Measurements from ENCODE around the gene SLC2A4RG.

The SLC2A4RG gene

DNA sequence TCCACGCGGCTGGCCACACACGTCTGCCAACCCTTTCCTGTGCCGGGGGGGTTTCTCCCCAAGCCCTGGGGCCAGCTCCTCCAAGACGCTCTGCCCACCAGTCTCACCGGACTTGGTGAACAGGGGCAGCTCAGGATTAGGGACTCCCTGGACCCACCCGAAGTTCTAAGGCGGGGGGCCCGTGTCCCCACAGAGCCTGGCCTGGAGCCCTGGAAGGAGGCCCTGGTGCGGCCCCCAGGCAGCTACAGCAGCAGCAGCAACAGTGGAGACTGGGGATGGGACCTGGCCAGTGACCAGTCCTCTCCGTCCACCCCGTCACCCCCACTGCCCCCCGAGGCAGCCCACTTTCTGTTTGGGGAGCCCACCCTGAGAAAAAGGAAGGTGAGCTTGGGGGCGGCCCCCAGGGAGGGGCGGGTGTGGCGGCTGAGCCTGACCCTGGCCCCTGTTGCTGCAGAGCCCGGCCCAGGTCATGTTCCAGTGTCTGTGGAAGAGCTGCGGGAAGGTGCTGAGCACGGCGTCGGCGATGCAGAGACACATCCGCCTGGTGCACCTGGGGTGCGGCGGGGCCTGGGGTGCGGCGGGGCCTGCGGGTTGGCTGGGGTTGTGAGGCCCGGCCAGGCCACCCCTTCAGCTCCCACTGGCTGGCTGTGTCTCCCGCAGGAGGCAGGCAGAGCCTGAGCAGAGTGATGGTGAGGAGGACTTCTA lies 2.3 kb downstream of the SLC2A4RG start:
- no peak for DNase-seq

DNA sequence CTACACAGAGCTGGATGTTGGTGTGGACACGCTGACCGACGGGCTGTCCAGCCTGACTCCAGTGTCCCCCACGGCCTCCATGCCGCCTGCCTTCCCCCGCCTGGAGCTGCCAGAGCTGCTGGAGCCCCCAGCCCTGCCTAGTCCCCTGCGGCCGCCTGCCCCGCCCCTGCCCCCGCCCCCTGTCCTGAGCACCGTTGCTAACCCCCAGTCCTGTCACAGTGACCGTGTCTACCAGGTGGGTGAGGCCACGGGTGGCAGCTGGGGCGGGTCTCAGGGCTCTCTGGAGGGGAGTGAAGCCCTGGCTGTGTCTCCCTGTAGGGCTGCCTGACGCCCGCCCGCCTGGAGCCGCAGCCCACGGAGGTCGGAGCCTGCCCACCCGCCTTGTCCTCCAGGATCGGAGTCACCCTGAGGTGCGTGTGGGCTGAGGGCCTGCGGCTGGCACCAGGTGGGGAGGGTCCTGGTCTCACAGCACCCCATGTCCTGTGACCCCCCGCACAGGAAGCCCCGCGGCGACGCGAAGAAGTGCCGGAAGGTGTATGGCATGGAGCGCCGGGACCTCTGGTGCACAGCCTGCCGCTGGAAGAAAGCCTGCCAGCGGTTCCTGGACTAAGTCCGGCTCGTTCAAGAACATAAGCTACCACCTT lies 2.9 kb downstream of the SLC2A4RG start:
- no peak for DNase-seq

DNA sequence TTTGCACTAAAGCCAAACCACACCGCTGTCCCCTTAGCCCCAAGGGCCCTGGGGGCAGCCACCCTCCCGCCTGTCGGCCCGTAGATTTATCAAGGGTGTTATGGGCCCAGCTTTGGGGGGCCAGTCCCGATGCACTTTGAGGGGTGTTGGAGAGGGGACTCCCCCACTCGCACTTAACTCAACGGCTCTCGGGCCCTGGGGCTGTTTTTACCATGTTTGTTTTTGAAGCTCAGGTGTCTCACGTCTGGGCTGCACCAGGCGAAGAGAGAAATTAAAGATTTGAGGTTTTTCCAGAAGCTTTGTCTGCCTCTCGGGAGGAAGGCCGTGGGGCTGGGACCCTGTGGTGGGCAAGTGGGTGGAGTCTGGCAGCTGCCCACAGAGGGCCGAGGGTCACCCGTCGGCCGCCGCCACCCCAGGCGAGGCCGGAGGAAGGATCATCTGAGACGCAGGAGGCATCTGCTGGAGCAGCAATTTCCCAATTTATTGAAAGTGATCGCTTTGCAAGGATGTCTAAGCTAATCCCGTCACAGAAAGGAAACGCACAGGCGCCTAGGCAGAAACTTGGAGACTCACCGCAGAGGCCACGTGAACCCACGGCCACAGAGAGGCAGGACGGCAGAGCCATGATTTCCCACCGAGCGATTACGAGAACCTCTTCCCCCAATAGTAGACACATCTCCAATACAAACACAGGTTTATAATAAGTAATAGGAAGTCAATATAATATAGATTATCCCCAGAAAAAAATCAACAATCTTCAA lies 3.8 kb downstream of the SLC2A4RG start:
- DNase-seq, result no peak

DNA sequence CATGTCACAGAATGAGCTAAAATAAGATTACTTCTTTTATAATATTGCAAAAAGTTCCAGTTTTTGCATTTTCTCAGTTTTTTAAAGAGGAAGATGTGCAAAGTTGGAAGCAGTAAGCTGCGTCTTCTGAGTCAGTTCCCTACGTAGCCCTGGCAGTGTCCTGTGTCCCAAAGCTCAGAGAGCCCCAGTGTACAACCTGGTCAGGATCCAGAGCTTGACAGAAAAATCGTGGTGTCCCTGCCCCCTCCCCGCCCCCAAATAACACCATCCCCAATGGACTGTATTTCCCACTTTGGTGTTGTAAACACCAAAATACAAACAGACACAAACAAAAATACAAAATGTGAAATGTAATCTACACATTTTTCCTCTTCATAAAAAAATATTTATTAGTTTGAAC lies 4.6 kb downstream of the SLC2A4RG start:
- DNase-seq, result no peak

DNA sequence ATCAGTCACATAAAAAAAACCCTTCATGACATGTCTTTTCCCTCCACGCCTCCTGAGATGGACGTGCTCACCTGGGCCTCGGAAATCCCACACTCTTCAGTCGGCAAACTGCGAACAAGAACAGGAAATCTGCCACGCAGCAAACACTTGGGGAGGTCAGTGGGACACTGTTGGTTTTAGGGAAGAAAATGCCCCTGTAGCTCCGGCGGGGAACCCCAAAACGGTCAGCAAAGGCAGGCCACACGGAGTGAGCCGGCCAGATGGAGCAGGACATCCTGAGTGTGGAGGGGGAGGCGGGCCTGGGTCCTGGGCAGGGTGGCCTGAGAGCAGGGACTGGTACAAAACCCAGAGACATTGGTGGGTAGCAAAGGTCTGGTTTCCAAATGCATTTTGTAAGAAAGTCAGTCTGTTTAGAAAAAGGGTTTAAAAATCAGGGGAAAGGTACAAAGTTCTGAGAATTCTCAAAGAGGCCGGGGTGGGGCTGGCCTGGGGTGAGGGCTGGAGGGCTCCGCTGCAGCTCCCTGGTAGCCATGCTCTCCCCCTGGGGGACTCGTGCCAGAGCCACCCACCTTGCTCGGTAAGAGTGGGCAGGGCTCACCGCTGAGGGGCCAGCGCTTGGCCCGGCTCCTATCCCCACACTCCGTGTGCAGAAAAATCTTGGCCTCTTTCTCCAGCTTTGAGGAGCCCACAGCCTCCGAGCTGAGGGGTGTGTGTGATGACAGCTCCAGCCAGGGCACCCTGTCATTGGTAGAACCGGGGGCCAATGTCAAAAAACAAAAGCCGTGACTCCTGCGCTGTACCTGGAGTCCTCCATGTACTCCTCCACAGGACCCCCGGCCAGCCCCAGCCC lies 5.2 kb downstream of the SLC2A4RG start:
- DNase-seq, result no peak

DNA sequence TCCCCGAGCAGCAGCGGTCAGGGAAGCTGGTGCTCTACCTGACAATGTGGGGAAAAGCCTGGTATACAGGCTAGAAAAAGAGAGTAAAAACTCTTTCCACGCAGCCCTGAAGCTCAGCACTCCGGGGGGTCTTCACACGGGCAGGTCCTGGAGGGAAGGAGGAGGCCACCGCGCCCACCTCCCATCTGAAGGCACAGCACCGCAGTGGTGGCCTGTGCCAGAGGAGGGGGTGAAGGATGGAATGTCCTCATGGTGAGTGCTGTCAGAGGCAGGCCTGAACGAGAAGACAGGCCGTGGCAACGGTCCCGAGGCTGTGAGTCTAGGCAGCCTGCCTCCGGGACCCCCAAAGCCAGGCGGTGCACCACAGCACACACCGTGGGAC lies 5.8 kb downstream of the SLC2A4RG start:
- no peak for DNase-seq

DNA sequence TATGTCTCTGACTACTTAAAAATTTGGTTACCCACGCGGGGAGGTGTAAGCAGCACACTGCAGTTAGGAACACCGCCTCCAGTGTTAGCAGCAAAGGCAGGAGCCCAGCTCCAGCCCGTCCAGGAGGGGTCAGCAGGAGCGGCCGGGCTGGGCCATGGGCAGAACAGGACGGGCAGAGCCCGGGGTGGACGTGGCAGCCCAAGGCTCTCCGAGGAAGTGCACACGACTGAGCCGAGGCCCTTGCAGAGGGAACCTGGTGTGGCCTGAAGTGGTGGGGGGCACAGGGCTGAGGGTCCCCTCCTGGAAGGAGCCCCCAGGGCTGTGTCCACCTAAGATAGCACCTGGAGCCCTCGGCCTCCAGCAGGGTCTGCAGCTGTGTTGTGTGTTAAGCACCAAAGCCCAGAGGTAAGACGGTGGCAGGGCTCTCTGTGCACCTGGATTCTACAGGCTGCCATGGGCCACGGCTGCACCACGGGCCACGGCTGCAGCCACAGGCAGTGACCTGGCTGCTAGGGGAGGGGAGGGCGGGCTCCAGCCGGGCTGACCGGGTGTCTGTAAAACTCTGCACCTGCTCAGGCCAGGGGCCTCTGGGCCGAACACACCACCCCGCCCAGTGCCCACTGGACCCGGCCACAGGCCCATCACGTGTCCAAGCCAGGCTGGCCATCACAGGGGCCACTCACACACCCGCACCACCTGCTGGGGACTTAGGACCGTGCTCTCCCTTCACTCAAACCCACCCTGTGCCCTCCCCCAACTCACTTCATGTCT lies 6.6 kb downstream of the SLC2A4RG start:
- DNase-seq, result no peak

DNA sequence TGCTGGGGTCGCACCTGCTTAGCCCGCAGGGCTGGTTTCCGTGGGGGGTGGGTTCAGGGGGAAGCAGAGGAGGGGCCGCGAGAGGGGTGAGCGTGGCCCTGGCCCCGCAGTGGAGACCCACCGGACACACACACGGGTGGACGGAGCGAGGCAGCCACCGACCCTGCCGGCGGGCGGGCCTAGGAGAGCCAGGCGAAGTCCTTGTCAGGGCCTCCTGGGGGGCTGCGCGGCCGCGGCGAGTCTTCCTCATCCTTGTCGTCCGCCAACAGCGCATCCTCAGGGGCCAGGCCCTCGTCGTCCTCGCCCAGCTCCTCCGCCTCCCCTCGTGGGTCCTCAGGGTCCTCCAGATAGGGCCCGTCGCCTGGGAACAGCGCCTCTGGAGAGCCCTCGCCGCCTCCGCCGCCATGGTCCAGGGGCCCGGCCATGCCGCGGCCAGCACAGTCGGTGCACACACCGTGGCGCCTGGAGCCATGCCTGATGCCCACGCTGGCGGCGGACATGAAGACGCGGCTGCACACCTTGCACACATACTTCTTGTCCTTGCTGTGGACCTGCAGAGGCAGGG lies 7.3 kb downstream of the SLC2A4RG start:
- DNase-seq, result no peak

DNA sequence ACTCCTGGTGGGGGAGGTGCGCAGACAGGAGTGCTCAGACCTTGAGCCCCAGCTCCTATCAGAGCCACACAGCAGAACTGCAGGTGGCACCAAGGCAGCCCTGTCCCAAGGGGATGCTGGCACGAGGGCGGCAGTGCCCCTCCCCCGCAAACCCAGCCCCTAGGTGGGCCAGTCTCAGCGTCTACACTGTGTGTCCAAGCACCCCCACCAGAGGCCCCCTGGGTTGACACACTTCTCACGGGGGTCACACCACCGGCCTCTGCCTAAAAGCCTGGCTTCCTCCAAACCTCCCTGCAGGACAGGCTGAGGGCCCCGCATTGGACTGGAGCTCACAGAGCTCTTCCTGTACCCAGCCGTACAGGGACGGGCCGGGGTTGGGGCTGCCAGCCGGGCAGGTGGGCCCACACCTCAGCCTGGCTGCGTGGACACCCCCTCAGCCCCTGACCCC lies 8.1 kb downstream of the SLC2A4RG start:
- DNase-seq, result no peak

DNA sequence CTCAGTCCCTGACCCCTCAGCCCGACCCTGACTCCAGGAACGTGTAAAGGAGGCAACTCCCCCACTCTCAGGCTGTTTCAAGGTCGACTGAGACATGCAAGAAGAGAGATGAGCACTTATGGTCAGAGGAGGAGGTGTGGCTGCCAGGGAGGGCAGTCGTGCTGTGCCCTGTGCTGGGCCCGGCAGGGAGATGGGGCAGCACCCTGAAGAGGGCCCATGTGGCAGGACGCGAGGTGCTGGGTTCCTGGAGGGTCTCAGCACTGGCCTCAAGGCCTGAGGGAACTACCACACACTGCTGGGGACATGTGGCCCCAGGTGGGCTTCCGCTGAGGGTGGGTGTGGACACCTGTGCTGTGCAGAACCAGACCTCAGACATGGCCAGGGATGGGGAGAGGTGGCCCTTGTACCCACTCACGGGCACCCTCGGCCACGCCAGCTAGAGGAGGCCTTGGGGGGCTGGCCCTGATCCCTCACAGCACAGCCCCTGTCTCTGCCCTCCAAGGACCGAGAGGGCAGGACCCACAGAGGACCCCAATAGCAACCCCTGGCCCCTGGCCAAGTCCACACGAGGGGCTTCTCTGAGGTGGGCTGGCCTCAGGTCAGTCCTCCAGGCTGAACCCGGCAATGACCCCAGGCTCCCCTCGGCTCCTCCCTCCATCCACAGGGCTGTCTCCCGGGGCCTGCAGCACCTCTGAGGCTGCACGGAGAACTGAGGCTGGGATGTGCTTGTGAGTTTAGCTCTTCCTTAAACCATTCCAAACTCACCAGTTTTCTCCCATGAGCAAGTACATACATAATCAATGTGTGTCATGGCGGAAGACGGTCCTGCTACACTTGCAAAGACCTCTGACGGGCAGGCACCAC lies 8.7 kb downstream of the SLC2A4RG start:
- no peak for DNase-seq

DNA sequence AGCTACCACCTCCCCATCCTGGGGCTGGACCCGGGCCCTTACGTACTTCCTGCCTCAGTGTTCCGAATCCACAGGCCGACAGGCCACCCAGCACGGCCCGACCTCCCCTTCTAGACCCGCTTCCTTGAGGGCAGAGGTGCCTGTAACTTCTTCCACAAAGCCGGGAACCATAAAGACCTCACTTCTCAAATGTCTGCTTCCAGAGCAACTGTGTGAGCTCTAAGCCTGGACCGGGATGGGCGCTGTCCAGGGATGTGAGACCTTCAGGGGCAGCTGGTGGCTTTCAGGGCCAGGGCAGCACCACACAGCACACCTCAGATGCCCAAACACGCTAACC lies 9.3 kb downstream of the SLC2A4RG start:
- no peak for DNase-seq

DNA sequence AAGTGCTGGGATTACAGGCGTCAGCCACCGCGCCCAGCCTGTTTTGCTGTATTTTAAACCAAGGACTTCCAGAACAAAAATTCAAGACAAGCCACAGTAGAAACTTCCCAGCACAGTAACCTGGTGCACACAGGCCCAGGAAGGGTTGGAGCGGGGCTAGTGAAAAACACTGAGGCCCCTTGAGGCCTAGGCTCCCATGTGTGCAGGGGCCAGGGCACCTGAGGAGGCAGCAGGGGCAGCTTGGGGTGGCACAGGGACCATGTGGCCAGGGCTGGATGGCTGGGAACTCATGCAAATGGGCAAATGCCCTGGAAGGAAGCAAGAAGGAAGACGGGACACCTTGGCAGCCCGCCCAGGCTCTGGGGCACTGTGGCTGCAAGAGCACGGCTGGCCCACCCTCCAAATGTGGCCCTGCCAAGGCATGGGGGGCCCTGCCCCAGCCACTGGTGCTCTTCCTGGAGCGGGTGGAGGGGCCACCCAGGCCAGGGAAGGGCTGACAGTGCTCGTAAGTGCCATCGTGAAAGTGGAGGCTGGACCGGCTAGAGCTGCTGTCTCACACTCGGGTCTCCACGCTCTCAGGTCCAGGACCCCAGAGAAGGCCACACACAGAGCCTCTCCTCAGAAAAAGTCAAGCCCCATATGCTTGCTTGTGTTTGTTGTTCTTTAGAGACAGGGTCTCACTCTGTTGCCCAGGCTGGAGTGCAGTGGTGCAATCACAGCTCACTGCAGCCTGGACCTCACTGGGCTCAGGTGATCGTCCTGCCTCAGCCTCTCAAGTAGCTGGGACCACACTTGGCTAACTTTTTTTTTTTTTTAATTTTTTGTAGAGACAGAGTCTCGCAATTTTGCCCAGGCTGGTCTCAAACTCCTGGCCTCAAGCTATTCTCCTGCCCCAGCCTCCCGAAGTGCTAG lies 10.3 kb downstream of the SLC2A4RG start:
- no peak for DNase-seq

DNA sequence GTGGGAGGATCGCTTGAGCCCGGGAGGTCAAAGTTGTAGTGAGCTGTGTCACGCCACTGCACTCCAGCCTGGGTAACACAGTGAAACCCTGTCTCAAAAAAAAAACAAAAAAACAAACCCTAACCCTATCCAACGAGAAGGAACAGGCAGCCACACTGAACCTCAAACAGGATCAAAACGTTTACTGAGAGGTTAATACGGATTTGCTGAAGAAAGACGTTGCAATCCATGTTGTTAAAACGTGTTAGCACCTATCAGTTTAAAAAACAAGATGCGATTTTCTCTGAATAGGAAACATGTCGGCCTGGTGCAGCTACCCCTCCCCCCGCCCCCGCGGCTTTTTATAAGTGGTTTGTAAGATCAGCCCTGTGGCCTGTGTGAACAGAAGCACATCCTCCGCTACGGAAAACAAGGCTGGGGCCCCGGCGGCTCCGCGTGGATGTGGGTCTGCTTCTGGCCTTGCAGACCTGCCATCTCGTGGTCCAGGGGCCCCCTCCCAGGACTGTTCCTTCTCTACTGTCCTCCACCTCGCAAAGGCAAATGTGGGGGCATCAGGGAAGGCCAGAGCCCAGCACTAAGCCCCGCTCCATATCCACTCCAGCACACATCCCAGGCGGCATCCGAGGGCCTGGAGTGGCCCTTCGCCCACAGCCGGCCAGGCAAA lies 11.4 kb downstream of the SLC2A4RG start:
- DNase-seq, result no peak

DNA sequence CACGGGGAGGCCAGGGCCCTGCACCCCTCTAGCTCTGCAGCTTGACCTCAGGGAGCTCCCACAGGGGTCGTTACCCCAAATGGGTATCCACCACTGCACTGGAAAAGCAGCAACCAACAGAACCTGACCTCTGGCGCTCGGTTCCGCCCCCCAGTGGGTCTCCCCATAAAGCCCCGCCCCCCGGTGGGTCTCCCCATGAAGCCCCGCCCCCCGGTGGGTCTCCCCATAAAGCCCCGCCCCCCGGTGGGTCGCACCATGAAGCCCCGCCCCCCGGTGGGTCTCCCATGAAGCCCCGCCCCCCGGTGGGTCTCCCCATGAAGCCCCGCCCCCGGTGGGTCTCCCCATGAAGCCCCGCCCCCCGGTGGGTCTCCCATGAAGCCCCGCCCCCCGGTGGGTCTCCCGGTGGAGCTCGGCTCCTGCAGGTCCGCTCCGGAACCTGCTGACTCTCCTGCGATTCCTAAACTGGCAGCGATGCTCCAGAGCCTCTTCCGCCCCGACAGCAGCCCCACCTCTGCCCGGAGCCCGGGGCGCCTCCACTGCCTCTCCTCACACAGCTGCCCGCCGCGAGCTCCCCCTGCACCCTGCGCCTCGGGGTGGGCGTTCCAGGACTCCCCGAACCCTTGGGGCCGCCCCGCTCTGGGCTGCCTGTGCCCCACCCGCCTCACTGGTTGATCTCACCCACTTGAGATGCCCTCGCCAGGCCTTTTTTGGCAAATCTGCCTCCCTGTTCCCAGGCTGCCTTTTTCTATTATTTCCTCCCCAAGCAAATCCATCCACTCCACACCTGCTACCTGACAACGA lies 12.1 kb downstream of the SLC2A4RG start:
- no peak for DNase-seq

DNA sequence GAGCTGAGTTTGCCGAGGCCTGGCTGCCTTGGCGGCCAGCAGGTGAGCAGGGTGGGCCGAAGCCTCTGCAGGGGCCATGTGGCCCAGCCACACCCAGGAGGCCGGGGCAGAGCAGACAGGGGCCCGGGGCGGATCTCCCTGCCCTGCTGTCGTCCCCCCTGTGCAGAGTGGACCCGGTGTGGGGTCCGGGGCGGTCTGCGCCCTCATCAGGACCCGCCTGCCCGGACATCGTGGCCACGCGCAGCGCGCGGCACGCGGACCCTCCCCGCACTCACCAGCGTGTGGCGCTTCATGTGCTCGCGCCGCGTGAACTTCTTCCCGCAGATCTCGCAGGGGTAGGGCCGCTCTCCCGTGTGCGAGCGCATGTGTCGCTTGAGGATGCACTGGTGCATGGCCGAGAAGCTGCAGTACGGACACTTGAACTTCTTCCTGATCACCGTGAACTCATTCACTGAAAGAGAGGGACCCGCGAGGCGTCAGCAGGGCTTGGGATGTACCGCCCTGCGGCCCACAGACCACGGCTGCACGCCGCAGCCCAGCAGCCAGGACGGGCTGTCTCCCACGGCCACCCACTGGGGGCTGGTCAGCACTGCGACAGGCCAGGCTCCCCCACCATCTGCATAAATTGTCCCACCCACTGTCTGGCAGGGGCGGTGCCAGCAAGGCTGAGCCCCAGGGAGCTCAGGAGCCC lies 13.0 kb downstream of the SLC2A4RG start:
- no peak for DNase-seq

DNA sequence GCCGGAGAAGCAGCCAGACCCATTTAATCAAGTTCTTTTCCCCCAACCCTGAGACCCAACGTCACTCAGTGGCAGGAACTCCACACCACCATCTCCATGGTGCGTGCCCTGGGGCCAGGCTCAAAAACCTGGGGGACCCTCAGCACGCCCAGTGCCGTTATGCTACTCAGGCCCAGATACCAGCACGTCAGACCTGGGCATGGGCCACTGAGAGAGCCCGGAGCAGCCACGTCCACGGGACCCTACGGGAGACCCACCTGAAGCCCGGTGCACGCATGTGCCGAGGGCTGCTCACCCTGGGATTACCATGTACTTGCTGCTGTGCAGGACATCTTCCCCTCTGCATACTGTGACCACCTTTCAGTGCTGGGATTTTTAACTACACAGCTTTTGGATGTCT lies 13.8 kb downstream of the SLC2A4RG start:
- no peak for DNase-seq

DNA sequence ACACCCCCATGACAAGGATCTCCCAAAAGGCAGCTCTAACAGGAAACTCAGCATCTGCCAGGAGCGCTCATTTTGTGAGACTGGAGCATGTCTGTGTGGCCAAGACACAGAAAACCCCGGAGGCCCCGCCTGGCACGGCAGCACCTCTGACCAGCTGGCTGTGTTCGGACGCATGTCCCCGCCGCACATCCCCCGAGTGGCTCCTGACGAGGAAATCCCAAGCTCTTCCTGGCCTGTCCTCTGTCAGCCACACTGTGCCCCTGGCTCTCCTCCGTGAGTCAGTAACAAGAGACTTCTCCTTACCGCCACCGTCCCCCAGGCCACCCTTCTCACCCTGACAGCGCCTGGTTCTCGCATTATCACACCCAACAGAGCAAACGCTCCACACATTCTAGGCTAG lies 14.4 kb downstream of the SLC2A4RG start:
- no peak for DNase-seq

Data from NCI-H2081 (cell line).